Esophagus muscularis mucosa (tissue), 3 donors: Measurements from ENCODE around the gene MROH8.

Experiments used
- EP300 ChIP-seq: sonication (generic); formaldehyde crosslinking; IDR thresholded peaks from one replicate; pipeline ENCODE4 v1.6.1; 2017; ENCODE audit warnings: antibody characterized with exemption
- TF ChIP-seq, protein P1 (sequence below), 3 experiments: fragments of 200-600 bp in 2 of 3; fragments of 450-650 bp in 1 of 3; sonication (generic) in 2 of 3; IDR thresholded peaks; one replicate each; pipeline ENCODE4 v1.5.1; 2017 to 2019; ENCODE audit warnings: antibody characterized with exemption in 3 of 3, mild to moderate bottlenecking in 2 of 3, moderate library complexity in 1 of 3

DNA sequence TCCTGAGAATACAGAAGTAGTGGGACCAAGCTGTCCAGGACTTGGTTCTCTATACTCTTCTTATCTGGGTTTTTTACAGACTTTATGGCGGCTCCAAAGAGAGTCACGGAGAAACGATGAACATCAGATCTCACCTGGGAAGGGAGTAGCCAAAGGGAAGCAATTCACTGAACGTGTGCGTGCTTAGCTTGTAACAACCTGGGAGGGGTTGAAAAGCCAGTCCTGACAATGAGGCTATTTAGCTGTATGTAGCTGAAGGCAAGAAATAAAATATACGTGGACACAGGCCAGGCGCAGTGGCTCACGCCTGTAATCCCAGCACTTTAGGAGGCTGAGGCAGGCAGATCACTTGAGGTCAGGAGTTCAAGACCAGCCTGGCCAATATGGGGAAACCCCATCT, 65.3 kb downstream of the MROH8 start:
- TF ChIP-seq, protein P1, sequence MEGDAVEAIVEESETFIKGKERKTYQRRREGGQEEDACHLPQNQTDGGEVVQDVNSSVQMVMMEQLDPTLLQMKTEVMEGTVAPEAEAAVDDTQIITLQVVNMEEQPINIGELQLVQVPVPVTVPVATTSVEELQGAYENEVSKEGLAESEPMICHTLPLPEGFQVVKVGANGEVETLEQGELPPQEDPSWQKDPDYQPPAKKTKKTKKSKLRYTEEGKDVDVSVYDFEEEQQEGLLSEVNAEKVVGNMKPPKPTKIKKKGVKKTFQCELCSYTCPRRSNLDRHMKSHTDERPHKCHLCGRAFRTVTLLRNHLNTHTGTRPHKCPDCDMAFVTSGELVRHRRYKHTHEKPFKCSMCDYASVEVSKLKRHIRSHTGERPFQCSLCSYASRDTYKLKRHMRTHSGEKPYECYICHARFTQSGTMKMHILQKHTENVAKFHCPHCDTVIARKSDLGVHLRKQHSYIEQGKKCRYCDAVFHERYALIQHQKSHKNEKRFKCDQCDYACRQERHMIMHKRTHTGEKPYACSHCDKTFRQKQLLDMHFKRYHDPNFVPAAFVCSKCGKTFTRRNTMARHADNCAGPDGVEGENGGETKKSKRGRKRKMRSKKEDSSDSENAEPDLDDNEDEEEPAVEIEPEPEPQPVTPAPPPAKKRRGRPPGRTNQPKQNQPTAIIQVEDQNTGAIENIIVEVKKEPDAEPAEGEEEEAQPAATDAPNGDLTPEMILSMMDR (IDR thresholded peaks at IDR 0.05) = no peak
- TF ChIP-seq EP300 = no peak
